Neuron (in vitro differentiated cells): ENCODE results near the gene ZNF200.
"Not testable (repeated sequence)": the region's sequence is repeated elsewhere in the genome, so short reads cannot be mapped to it uniquely, and the experiment has no call there.

ENCODE experiments used
- H2AFZ ChIP-seq: one replicate; pipeline ENCODE4 v1.6.1; 2013; ENCODE audit warnings: low read depth, mild to moderate bottlenecking, inconsistent platforms, low read length, moderate library complexity
- H3K27me3 ChIP-seq: one replicate; pipeline ENCODE4 v1.6.1; 2013; ENCODE audit warnings: low read length; ENCODE audit not compliant: insufficient read depth
- H3K36me3 ChIP-seq: one replicate; pipeline ENCODE4 v1.6.1; 2013; ENCODE audit warnings: low read length; ENCODE audit not compliant: insufficient read depth
- H3K4me1 ChIP-seq: one replicate; pipeline ENCODE4 v1.6.1; 2013; ENCODE audit warnings: low read length; ENCODE audit not compliant: insufficient read depth
- H3K4me3 ChIP-seq: 2 replicates; pipeline ENCODE4 v1.5.1; 2013; ENCODE audit warnings: mild to moderate bottlenecking, low read length, moderate library complexity
- H3K9me3 ChIP-seq: one replicate; pipeline ENCODE4 v1.6.1; 2013; ENCODE audit warnings: low read length

Gene ZNF200

GRCh38 chr16:3234857-3235561 is at the start of gene ZNF200:
Gene ZNF200 (minus strand): TSS chr16:3235158. CDS start chr16:3233755, 1,403 bp downstream.
- H3K36me3 ChIP-seq: peaks cover 37% of the 10 kb centered on the region
- H2AFZ ChIP-seq: peak within 1 kb of the TSS; percentile 42
- peaks cover 6% of the 10 kb centered on the region for H3K4me1 ChIP-seq
- peak within 1 kb of the TSS; percentile 74 for H3K4me3 ChIP-seq
- peaks cover 5% of the 10 kb centered on the region for H3K9me3 ChIP-seq
- no peaks in the 10 kb centered on the region for H3K27me3 ChIP-seq

GRCh38 chr16:3283543-3284447 is 48.8 kb upstream of the ZNF200 start:
- peaks cover 35% of the 10 kb centered on the region for H3K36me3 ChIP-seq
- peaks cover 12% of the 10 kb centered on the region for H3K9me3 ChIP-seq
- H3K4me3 ChIP-seq: peak overlapping the region; percentile 80
- peaks cover 25% of the 10 kb centered on the region for H3K4me1 ChIP-seq
- no peaks in the 10 kb centered on the region for H3K27me3 ChIP-seq
- H2AFZ ChIP-seq: no peak overlapping the region

GRCh38 chr16:3282730-3283542 is 48.0 kb upstream of the ZNF200 start, which contains the start of gene ZNF263:
Gene ZNF263 (plus strand): TSS chr16:3283491. CDS start chr16:3283819, 328 bp downstream.
- H3K9me3 ChIP-seq: peaks cover 6% of the 10 kb centered on the region
- H3K4me1 ChIP-seq: peaks cover 25% of the 10 kb centered on the region
- peak within 1 kb of the TSS; percentile 80 for H3K4me3 ChIP-seq
- no peaks in the 10 kb centered on the region for H3K27me3 ChIP-seq
- peaks cover 28% of the 10 kb centered on the region for H3K36me3 ChIP-seq
- peak within 1 kb of the TSS; percentile 82 for H2AFZ ChIP-seq

- H3K4me1 ChIP-seq: peaks cover 25% of the 10 kb centered on the region
- H3K36me3 ChIP-seq: peaks cover 23% of the 10 kb centered on the region
- H3K9me3 ChIP-seq: peaks cover 6% of the 10 kb centered on the region
- H3K4me3 ChIP-seq: peak overlapping the region; percentile 80
- H2AFZ ChIP-seq: peak overlapping the region; percentile 82
- no peaks in the 10 kb centered on the region for H3K27me3 ChIP-seq
Observed at GRCh38 chr16:3282103-3282729, 47.3 kb upstream of the ZNF200 start.

GRCh38 chr16:3281222-3281820 is 46.4 kb upstream of the ZNF200 start:
- H3K4me3 ChIP-seq: peak overlapping the region; percentile 80
- no peak overlapping the region for H2AFZ ChIP-seq
- H3K4me1 ChIP-seq: peaks cover 25% of the 10 kb centered on the region
- H3K9me3 ChIP-seq: peaks cover 2% of the 10 kb centered on the region
- H3K36me3 ChIP-seq: peaks cover 15% of the 10 kb centered on the region
- H3K27me3 ChIP-seq: no peaks in the 10 kb centered on the region

- H3K36me3 ChIP-seq: no peaks in the 10 kb centered on the region
- H3K9me3 ChIP-seq: no peaks in the 10 kb centered on the region
- no peak overlapping the region for H2AFZ ChIP-seq
- H3K4me1 ChIP-seq: peaks cover 4% of the 10 kb centered on the region
- H3K4me3 ChIP-seq: no peak overlapping the region
- no peaks in the 10 kb centered on the region for H3K27me3 ChIP-seq
Observed at GRCh38 chr16:3276679-3277078, 41.7 kb upstream of the ZNF200 start.

GRCh38 chr16:3274947-3275346 is 40.0 kb upstream of the ZNF200 start:
- Histone ChIP-seq H3K27me3 (no peaks in the 10 kb centered on the region), H3K9me3 (no peaks in the 10 kb centered on the region), H3K4me1 (peaks cover 2% of the 10 kb centered on the region), H3K36me3 (no peaks in the 10 kb centered on the region), H3K4me3 (no peak overlapping the region), H2AFZ (no peak overlapping the region)

- no peaks in the 10 kb centered on the region for H3K9me3 ChIP-seq
- peaks cover 2% of the 10 kb centered on the region for H3K4me1 ChIP-seq
- H3K27me3 ChIP-seq: no peaks in the 10 kb centered on the region
- H3K4me3 ChIP-seq: no peak overlapping the region
- no peaks in the 10 kb centered on the region for H3K36me3 ChIP-seq
- no peak overlapping the region for H2AFZ ChIP-seq
Observed at GRCh38 chr16:3274490-3274889, 39.5 kb upstream of the ZNF200 start.

- H3K9me3 ChIP-seq, H3K4me3 ChIP-seq, H2AFZ ChIP-seq, H3K4me1 ChIP-seq, H3K27me3 ChIP-seq, H3K36me3 ChIP-seq: not testable (repeated sequence)
Observed at GRCh38 chr16:3271281-3271680, 36.3 kb upstream of the ZNF200 start.

GRCh38 chr16:3270718-3271117 is 35.8 kb upstream of the ZNF200 start:
- H3K36me3 ChIP-seq, H3K4me1 ChIP-seq, H2AFZ ChIP-seq, H3K4me3 ChIP-seq, H3K27me3 ChIP-seq, H3K9me3 ChIP-seq: not testable (repeated sequence)

- H3K4me1 ChIP-seq: no peaks in the 10 kb centered on the region
- no peaks in the 10 kb centered on the region for H3K36me3 ChIP-seq
- no peaks in the 10 kb centered on the region for H3K27me3 ChIP-seq
- H3K4me3 ChIP-seq: no peak overlapping the region
- no peak overlapping the region for H2AFZ ChIP-seq
- H3K9me3 ChIP-seq: no peaks in the 10 kb centered on the region
Observed at GRCh38 chr16:3268294-3268693, 33.3 kb upstream of the ZNF200 start.

GRCh38 chr16:3266873-3267537 is 32.0 kb upstream of the ZNF200 start:
- no peaks in the 10 kb centered on the region for H3K4me1 ChIP-seq
- H3K9me3 ChIP-seq: no peaks in the 10 kb centered on the region
- H3K27me3 ChIP-seq: no peaks in the 10 kb centered on the region
- H2AFZ ChIP-seq: no peak overlapping the region
- no peaks in the 10 kb centered on the region for H3K36me3 ChIP-seq
- H3K4me3 ChIP-seq: no peak overlapping the region
